Calu3 (cell line): ENCODE results near the gene HRK. TPM values are rescaled to one million over a fixed set of nuclear protein-coding genes. Genes with fewer than 3 reads are reported as not detected.

Experiments
- BruUV-seq: library from RNA; stranded (reverse); fragments of 400-500 nt; replicated peaks from 2 replicates; lab custom pipeline; 2021; lab: Mats Ljungman, UMichigan
- CTCF ChIA-PET: fragments of 300-600 bp; sonication (Branson Sonifier 250); formaldehyde crosslinking; loops from one replicate; lab custom pipeline; 2022; ENCODE audit warnings: antibody characterized with exemption; lab: Charles Lee
- DNase-seq: peaks from one replicate; pipeline ENCODE4 v3.0.0; 2022
- H3K27ac Mint-ChIP-seq: one replicate; pipeline ENCODE4 v1.8.0; 2022; ENCODE audit warnings: mixed read lengths; ENCODE audit not compliant: unreplicated experiment
- H3K27me3 Mint-ChIP-seq: one replicate; pipeline ENCODE4 v1.8.0; 2022; ENCODE audit warnings: mixed read lengths; ENCODE audit not compliant: unreplicated experiment
- H3K36me3 Mint-ChIP-seq: one replicate; pipeline ENCODE4 v1.8.0; 2022; ENCODE audit warnings: mild to moderate bottlenecking, moderate library complexity, mixed read lengths; ENCODE audit not compliant: insufficient read depth, unreplicated experiment
- H3K4me1 Mint-ChIP-seq: one replicate; pipeline ENCODE4 v1.8.0; 2022; ENCODE audit warnings: mild to moderate bottlenecking, low read depth, mixed read lengths; ENCODE audit not compliant: unreplicated experiment
- H3K4me3 Mint-ChIP-seq: one replicate; pipeline ENCODE4 v1.8.0; 2022; ENCODE audit warnings: mild to moderate bottlenecking, low read depth, moderate library complexity, mixed read lengths; ENCODE audit not compliant: unreplicated experiment
- H3K9me3 Mint-ChIP-seq: one replicate; pipeline ENCODE4 v1.8.0; 2022; ENCODE audit warnings: low read depth, mixed read lengths; ENCODE audit not compliant: unreplicated experiment
- CTCF ChIP-seq: fragments of 200-600 bp; IDR thresholded peaks from one replicate; pipeline ENCODE4 v1.8.0; 2022; ENCODE audit warnings: antibody characterized with exemption; ENCODE audit not compliant: unreplicated experiment
- intact Hi-C: fragments of 100-400 bp; cut with micrococcal nuclease; formaldehyde crosslinking; loops from one replicate; pipeline ENCODE4 v1.10.0; 2022; ENCODE audit not compliant: unreplicated experiment
- total RNA-seq: library from RNA; stranded (reverse); gene quantifications from 2 replicates; pipeline ENCODE4 v1.2.3, GENCODE V29; 2022

The HRK gene
- total RNA-seq, 1 experiment from 2014 or later, result not detected

- TF ChIP-seq CTCF, result no peak
- peak overlapping the region; percentile 65 for H3K4me3 Mint-ChIP-seq
- no peak overlapping the region for H3K27ac Mint-ChIP-seq
- intact Hi-C loops, result loop anchor here (10.0 kb wide), 1 partner anchor 146 kb away; the partner anchor contains the start of genes RNFT2 and SPRING1
- BruUV-seq, result no TSS peak
- DNase-seq, result peak; percentile 61
- H3K9me3 Mint-ChIP-seq, result no peaks in the 10 kb centered on the region
- H3K4me1 Mint-ChIP-seq, result peaks cover 30% of the 10 kb centered on the region
- peaks cover 84% of the 10 kb centered on the region for H3K27me3 Mint-ChIP-seq
- CTCF ChIA-PET, result interaction anchor here (0.5 to 1.5 kb wide), 2 partner anchors 9 to 1948 kb away, joined by 5 to 7 read pairs; no protein-coding TSS in a partner anchor
- H3K36me3 Mint-ChIP-seq, result peaks cover 11% of the 10 kb centered on the region
Measured at GRCh38 chr12:116880817-116881324, 370 bp downstream of the HRK start.

- no peak for TF ChIP-seq CTCF
- no peak for DNase-seq
- no peaks in the 10 kb centered on the region for H3K9me3 Mint-ChIP-seq
- peak overlapping the region; percentile 65 for H3K4me3 Mint-ChIP-seq
- no TSS peak for BruUV-seq
- peaks cover 11% of the 10 kb centered on the region for H3K36me3 Mint-ChIP-seq
- H3K27ac Mint-ChIP-seq, result no peak overlapping the region
- H3K4me1 Mint-ChIP-seq, result peaks cover 30% of the 10 kb centered on the region
- intact Hi-C loops, result loop anchor here (10.0 kb wide), 1 partner anchor 146 kb away; the partner anchor contains the start of genes RNFT2 and SPRING1
- peaks cover 88% of the 10 kb centered on the region for H3K27me3 Mint-ChIP-seq
- CTCF ChIA-PET, result interaction anchor here (0.5 to 1.5 kb wide), 2 partner anchors 8 to 1949 kb away, joined by 5 to 7 read pairs; no protein-coding TSS in a partner anchor
Measured at GRCh38 chr12:116880213-116880816, 926 bp downstream of the HRK start.

GRCh38 chr12:116879509-116880212 is 1.6 kb downstream of the HRK start:
- Mint-ChIP-seq H3K4me3 (peak overlapping the region; percentile 65), H3K36me3 (peaks cover 11% of the 10 kb centered on the region), H3K9me3 (no peaks in the 10 kb centered on the region), H3K27ac (no peak overlapping the region), H3K4me1 (peaks cover 30% of the 10 kb centered on the region), H3K27me3 (peaks cover 91% of the 10 kb centered on the region)
- intact Hi-C loops, result loop anchor here (10.0 kb wide), 1 partner anchor 145 kb away; the partner anchor contains the start of genes RNFT2 and SPRING1
- TF ChIP-seq CTCF, result no peak
- no TSS peak for BruUV-seq
- CTCF ChIA-PET, result interaction anchor here (1.5 kb wide), 1 partner anchor 7 kb away, joined by 7 read pairs; no protein-coding TSS in a partner anchor
- no peak for DNase-seq

- Mint-ChIP-seq H3K27me3 (peaks cover 91% of the 10 kb centered on the region), H3K9me3 (no peaks in the 10 kb centered on the region), H3K4me3 (peak overlapping the region; percentile 65), H3K4me1 (peaks cover 30% of the 10 kb centered on the region), H3K36me3 (peaks cover 11% of the 10 kb centered on the region), H3K27ac (no peak overlapping the region)
- no peak for TF ChIP-seq CTCF
- CTCF ChIA-PET, result no interaction called here
- DNase-seq, result peak; percentile 41
- intact Hi-C loops, result no loop called here
- BruUV-seq, result no TSS peak
Measured at GRCh38 chr12:116878567-116879508, 2.4 kb downstream of the HRK start.
